Neural progenitor cell (in vitro differentiated cells): ENCODE data around the gene SBF2.
"Not testable (repeated sequence)": the region's sequence is repeated elsewhere in the genome, so short reads cannot be mapped to it uniquely, and the experiment has no call there.

Experiments
- EZH2 ChIP-seq: fragments of 200-600 bp; sonication (generic); IDR thresholded peaks from 2 replicates; pipeline ENCODE4 v1.6.1; 2017; ENCODE audit warnings: antibody characterized with exemption, mild to moderate bottlenecking, moderate library complexity
- EZH2phosphoT487 ChIP-seq: fragments of 200-600 bp; sonication (generic); IDR thresholded peaks from 2 replicates; pipeline ENCODE4 v1.6.1; 2017; ENCODE audit warnings: antibody characterized with exemption
- TF ChIP-seq, protein P1 (sequence below): fragments of 200-600 bp; sonication (generic); IDR thresholded peaks from 2 replicates; pipeline ENCODE4 v1.5.1; 2017; ENCODE audit warnings: antibody characterized with exemption, mild to moderate bottlenecking

DNA sequence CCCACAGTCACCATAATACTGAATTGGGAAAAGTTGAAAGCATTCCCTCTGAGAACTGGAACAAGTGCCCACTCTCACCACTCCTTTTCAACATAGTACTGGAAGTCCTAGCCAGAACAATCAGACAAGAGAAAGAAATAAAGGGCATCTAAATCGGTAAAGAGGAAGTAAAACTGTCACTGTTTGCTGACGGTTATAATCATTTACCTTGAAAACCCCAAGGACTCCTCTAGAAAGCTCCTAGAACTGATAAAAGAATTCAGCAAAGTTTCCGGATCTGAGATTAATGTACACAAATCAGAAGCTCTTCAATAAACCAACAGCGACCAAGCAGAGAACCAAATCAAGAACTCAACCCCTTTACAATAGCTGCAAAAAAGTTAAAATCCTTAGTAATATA, 306.7 kb downstream of the SBF2 start:
- TF ChIP-seq, protein P1, sequence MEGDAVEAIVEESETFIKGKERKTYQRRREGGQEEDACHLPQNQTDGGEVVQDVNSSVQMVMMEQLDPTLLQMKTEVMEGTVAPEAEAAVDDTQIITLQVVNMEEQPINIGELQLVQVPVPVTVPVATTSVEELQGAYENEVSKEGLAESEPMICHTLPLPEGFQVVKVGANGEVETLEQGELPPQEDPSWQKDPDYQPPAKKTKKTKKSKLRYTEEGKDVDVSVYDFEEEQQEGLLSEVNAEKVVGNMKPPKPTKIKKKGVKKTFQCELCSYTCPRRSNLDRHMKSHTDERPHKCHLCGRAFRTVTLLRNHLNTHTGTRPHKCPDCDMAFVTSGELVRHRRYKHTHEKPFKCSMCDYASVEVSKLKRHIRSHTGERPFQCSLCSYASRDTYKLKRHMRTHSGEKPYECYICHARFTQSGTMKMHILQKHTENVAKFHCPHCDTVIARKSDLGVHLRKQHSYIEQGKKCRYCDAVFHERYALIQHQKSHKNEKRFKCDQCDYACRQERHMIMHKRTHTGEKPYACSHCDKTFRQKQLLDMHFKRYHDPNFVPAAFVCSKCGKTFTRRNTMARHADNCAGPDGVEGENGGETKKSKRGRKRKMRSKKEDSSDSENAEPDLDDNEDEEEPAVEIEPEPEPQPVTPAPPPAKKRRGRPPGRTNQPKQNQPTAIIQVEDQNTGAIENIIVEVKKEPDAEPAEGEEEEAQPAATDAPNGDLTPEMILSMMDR, result not testable (repeated sequence)
- TF ChIP-seq EZH2phosphoT487, EZH2: not testable (repeated sequence)
